HS-27A (cell line): ENCODE results near the gene HOOK2.
"Not testable (repeated sequence)": the region's sequence is repeated elsewhere in the genome, so short reads cannot be mapped to it uniquely, and the experiment has no call there.

Source experiments
- DNase-seq: peaks from one replicate; pipeline ENCODE4 v3.0.0-alpha.2; 2012; ENCODE audit warnings: low read depth, missing footprints

HOOK2 gene

DNA sequence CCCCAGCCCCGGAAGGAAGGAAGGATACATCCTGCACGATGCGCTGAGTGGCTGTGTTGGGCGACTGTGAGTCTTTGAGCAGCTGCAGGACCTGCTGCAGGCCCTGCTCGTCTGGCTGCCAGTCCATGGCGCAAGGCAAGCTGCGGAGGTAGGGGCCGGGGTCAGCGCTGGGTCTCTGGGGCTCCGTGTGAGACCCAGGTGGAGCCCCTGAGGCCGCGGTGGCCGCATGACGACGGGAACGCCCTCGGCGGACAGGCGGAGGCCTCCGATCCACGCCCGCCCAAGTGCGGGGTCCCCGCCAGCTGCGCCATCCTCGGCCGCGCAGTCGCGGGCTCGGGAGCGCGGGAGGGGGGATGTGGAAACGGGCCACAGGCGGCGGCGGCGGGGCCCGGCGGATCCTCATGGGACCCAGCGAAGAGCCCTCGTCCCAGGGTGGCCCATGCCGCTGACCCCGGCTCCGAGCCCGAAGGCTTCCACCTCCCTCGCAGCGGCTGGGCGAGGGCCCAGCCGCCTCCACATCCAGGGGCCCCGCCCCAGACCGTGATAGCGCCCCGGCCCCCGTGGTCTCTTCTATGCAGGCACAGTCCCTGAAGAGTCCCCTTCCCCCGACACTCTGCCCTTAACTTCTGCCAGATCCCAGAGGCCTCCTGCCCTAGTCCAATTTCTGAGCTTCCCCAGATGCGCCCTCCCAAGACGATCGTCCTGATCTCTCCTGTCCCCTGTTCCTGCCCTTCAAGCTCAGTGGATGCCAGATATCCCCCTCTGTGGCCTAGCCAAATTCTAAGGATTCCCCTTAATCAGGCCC, 54.3 kb downstream of the HOOK2 start:
- DNase-seq: no peak

DNA sequence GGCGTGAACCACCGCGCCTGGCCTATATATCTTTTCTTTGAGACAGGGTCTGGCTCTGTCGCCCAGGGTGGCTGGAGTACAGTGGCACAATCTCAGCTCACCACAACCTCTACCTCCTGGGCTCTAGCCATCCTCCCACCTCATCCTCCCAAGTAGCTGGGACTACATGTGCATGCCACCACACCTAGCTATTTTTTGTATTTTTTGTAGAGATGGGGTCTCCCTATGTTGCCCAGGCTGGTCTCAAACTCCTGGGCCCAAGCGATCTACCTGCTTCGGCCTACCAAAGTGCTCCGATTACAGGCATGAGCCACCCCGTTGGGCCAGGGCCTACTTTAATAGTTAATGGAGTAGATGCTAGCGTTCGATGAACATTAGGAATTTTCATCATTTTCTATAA, 55.1 kb downstream of the HOOK2 start:
- DNase-seq: no peak

DNA sequence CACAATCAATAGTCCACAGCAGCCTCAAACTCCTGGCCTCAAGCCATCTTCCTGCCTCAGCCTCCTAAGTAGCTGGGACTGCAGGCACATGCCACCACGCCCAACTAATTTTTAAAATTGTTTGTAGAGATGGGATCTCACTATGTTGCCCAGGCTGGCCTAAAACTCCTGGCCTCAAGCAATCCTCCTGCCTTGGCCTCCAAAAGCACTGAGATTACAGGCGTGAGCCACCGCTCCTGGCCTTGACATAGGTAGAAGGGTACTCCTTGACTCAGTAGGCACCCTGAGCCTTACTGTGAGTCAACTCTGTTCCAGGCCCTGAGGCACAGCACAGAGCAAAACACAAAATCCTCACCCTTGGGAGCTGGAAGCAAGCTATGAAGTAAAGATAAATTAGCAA, 59.4 kb downstream of the HOOK2 start:
- no peak for DNase-seq

DNA sequence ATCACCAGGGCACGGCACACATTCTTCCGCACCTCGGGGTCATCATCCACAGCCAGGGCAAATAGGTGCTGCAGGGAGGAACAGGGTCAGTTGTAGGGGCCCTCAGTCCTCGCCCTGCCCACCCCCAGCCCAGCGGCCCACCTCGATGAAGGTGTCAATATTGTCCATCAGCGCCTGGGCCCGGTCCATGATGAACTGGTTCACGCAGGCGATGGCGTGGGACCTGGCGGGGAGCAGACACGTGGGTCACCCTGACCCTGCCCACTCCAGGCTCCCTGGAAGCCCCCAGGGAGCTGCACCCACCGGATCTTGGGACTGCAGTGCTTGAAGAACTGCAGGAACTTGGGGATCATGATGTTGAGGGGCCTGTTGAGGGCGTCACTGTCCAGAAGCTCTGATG, 60.2 kb downstream of the HOOK2 start:
- DNase-seq: no peak

DNA sequence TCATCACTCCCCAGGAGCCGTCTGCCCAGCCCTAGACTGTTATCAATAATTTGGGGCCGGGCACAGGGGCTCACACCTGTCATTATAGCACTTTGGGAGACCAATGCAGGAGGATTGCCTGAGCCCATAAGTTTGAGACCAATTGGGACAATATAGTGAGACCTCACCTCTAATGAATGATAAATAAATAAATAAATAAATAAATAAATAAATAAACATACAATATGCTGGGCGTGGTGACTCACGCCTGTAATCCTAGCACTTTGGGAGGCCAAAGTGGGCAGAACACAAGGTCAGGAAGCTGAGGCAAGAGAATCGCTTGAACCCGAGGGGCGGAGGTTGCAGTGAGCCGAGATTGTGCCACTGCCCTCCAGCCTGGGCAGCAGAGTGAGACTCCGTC, 62.0 kb downstream of the HOOK2 start:
- not testable (repeated sequence) for DNase-seq
